ENCODE measurements around the gene ZNF768.

DNA sequence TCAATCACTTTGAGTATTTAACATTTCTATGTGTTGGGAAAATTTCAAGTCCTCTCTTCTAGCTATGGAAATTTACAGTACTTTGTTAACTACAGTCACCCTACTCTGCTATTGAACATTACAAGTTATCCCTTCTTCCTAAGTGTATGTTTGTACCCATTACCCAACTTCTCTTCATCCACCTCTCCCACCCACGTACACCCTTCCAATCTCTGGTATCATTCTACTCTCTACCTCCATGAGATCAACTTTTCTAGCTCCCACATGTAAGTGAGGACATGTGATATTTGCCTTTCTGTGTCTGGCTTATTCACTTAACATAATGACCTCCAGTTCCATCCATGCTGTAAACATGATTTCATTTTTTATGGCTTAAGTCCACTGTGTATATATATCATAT, 48.3 kb upstream of the ZNF768 start:
- TF ChIP-seq, protein P1, sequence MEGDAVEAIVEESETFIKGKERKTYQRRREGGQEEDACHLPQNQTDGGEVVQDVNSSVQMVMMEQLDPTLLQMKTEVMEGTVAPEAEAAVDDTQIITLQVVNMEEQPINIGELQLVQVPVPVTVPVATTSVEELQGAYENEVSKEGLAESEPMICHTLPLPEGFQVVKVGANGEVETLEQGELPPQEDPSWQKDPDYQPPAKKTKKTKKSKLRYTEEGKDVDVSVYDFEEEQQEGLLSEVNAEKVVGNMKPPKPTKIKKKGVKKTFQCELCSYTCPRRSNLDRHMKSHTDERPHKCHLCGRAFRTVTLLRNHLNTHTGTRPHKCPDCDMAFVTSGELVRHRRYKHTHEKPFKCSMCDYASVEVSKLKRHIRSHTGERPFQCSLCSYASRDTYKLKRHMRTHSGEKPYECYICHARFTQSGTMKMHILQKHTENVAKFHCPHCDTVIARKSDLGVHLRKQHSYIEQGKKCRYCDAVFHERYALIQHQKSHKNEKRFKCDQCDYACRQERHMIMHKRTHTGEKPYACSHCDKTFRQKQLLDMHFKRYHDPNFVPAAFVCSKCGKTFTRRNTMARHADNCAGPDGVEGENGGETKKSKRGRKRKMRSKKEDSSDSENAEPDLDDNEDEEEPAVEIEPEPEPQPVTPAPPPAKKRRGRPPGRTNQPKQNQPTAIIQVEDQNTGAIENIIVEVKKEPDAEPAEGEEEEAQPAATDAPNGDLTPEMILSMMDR (IDR thresholded peaks at IDR 0.05): no peak
- no peak for TF ChIP-seq POLR2A (IDR thresholded peaks at IDR 0.05)
